ENCODE measurements around the gene SSC5D. TPM values are rescaled to one million over a fixed set of nuclear protein-coding genes. Genes with fewer than 3 reads are reported as not detected.

The SSC5D gene
- total and polyA plus RNA-seq, 4 donors = 0.08 to 1.0 (median 0.51) TPM

DNA sequence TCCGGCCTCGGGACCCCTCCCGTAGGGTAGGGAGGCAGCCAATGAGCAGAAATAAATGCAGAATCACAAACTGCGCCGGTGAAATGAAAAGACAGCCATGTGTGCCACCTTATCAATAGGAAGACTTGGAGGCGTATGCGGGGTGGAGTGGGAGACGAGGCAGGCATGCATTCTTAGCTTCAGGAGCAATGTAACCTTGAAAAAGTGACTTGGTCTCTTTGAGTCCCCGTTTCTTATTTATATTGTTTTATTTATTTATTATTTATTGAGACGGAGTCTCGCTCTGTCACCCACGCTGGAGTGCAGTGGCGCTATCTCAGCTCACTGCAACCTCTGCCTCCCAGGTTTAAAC lies 16.0 kb downstream of the SSC5D start:
- Histone ChIP-seq H3K9me3 (ENCODE audit: control insufficient read depth in 4 of 4, low read length in 3 of 4) (no peaks in the 10 kb centered on the region), H3K27me3 (ENCODE audit: control insufficient read depth in 4 of 4, insufficient read depth in 4 of 4, low read length in 3 of 4) (no peaks in the 10 kb centered on the region), H3K4me3 (ENCODE audit: low read depth in 1 of 3, low read length in 3 of 3) (no peak overlapping the region), H3K36me3 (ENCODE audit: control insufficient read depth in 4 of 4, insufficient read depth in 3 of 4, low read depth in 1 of 4, low read length in 3 of 4) (no peaks in the 10 kb centered on the region), H3K27ac (ENCODE audit: low read depth in 1 of 2, low read length in 2 of 2) (no peak overlapping the region), H3K9ac (ENCODE audit: low read depth in 1 of 2, low read length in 2 of 2) (no peak overlapping the region), H3K4me1 (ENCODE audit: control insufficient read depth in 4 of 4, insufficient read depth in 4 of 4, low read length in 3 of 4) (peaks cover 0 to 6% (median 3%) of the 10 kb centered on the region in 4 donors)
- TF ChIP-seq RXRA (IDR thresholded peaks at IDR 0.05) (no peak), FOXA2 (IDR thresholded peaks at IDR 0.05) (no peak), JUND (IDR thresholded peaks at IDR 0.05) (no peak), EGR1 (IDR thresholded peaks at IDR 0.05; ENCODE audit: low read depth in 2 of 2) (no peak)
- TF ChIP-seq, protein P1, sequence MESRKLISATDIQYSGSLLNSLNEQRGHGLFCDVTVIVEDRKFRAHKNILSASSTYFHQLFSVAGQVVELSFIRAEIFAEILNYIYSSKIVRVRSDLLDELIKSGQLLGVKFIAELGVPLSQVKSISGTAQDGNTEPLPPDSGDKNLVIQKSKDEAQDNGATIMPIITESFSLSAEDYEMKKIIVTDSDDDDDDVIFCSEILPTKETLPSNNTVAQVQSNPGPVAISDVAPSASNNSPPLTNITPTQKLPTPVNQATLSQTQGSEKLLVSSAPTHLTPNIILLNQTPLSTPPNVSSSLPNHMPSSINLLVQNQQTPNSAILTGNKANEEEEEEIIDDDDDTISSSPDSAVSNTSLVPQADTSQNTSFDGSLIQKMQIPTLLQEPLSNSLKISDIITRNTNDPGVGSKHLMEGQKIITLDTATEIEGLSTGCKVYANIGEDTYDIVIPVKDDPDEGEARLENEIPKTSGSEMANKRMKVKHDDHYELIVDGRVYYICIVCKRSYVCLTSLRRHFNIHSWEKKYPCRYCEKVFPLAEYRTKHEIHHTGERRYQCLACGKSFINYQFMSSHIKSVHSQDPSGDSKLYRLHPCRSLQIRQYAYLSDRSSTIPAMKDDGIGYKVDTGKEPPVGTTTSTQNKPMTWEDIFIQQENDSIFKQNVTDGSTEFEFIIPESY (IDR thresholded peaks at IDR 0.05) = no peak
- no peak for DNase-seq (ENCODE audit: low spot score)
- 29% methylated on average over 13 of the region's 13 CpGs for WGBS

DNA sequence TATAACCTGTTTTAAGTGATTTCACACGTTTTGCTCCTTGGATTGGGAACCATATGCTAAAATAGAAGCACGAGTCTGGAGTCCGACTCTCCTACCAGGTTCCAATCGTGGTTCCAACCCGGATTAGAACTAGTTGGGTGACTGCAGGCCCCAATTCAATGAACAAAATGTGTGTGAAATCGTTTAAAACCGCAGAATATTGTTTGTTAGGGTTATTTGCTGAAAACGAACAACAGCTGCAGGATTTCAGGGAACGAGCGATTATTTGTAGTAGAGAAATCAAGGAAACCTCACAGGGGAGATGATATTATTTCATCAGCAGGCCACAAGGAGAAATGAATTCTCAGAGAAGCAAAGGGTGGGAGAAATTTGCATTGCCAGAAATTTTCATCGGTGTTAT lies 16.7 kb downstream of the SSC5D start:
- Histone ChIP-seq H3K9ac (ENCODE audit: low read depth in 1 of 2, low read length in 2 of 2) (no peak overlapping the region), H3K9me3 (ENCODE audit: control insufficient read depth in 4 of 4, low read length in 3 of 4) (no peaks in the 10 kb centered on the region), H3K27ac (ENCODE audit: low read depth in 1 of 2, low read length in 2 of 2) (no peak overlapping the region), H3K27me3 (ENCODE audit: control insufficient read depth in 4 of 4, insufficient read depth in 4 of 4, low read length in 3 of 4) (no peaks in the 10 kb centered on the region), H3K36me3 (ENCODE audit: control insufficient read depth in 4 of 4, insufficient read depth in 3 of 4, low read depth in 1 of 4, low read length in 3 of 4) (no peaks in the 10 kb centered on the region), H3K4me3 (ENCODE audit: low read depth in 1 of 3, low read length in 3 of 3) (no peak overlapping the region), H3K4me1 (ENCODE audit: control insufficient read depth in 4 of 4, insufficient read depth in 4 of 4, low read length in 3 of 4) (peaks cover 0 to 6% (median 3%) of the 10 kb centered on the region in 4 donors)
- WGBS = 79% methylated on average over 11 of the region's 11 CpGs
- TF ChIP-seq SP1 (IDR thresholded peaks at IDR 0.05) (no peak), RAD21 (IDR thresholded peaks at IDR 0.05) (no peak), FOXA1 (IDR thresholded peaks at IDR 0.05) (no peak), NR2F2 (IDR thresholded peaks at IDR 0.05) (no peak), GABPA (IDR thresholded peaks at IDR 0.05 in 1 of 2, conservative IDR thresholded peaks at IDR 0.05 in 1 of 2) (no peak), JUND (IDR thresholded peaks at IDR 0.05) (no peak), HNF4A (conservative IDR thresholded peaks at IDR 0.05) (no peak), YY1 (IDR thresholded peaks at IDR 0.05) (no peak), FOXA2 (IDR thresholded peaks at IDR 0.05) (no peak), HNF4G (IDR thresholded peaks at IDR 0.05) (no peak), TAF1 (conservative IDR thresholded peaks at IDR 0.05) (no peak), EGR1 (IDR thresholded peaks at IDR 0.05; ENCODE audit: low read depth in 2 of 2) (no peak), RXRA (IDR thresholded peaks at IDR 0.05) (no peak)
- TF ChIP-seq, protein P2, sequence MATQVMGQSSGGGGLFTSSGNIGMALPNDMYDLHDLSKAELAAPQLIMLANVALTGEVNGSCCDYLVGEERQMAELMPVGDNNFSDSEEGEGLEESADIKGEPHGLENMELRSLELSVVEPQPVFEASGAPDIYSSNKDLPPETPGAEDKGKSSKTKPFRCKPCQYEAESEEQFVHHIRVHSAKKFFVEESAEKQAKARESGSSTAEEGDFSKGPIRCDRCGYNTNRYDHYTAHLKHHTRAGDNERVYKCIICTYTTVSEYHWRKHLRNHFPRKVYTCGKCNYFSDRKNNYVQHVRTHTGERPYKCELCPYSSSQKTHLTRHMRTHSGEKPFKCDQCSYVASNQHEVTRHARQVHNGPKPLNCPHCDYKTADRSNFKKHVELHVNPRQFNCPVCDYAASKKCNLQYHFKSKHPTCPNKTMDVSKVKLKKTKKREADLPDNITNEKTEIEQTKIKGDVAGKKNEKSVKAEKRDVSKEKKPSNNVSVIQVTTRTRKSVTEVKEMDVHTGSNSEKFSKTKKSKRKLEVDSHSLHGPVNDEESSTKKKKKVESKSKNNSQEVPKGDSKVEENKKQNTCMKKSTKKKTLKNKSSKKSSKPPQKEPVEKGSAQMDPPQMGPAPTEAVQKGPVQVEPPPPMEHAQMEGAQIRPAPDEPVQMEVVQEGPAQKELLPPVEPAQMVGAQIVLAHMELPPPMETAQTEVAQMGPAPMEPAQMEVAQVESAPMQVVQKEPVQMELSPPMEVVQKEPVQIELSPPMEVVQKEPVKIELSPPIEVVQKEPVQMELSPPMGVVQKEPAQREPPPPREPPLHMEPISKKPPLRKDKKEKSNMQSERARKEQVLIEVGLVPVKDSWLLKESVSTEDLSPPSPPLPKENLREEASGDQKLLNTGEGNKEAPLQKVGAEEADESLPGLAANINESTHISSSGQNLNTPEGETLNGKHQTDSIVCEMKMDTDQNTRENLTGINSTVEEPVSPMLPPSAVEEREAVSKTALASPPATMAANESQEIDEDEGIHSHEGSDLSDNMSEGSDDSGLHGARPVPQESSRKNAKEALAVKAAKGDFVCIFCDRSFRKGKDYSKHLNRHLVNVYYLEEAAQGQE (IDR thresholded peaks at IDR 0.05) = no peak
- TF ChIP-seq, protein P1 (IDR thresholded peaks at IDR 0.05) = no peak
- TF ChIP-seq, protein P3, sequence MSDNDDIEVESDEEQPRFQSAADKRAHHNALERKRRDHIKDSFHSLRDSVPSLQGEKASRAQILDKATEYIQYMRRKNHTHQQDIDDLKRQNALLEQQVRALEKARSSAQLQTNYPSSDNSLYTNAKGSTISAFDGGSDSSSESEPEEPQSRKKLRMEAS (IDR thresholded peaks at IDR 0.05) = no peak
- TF ChIP-seq, protein P4, sequence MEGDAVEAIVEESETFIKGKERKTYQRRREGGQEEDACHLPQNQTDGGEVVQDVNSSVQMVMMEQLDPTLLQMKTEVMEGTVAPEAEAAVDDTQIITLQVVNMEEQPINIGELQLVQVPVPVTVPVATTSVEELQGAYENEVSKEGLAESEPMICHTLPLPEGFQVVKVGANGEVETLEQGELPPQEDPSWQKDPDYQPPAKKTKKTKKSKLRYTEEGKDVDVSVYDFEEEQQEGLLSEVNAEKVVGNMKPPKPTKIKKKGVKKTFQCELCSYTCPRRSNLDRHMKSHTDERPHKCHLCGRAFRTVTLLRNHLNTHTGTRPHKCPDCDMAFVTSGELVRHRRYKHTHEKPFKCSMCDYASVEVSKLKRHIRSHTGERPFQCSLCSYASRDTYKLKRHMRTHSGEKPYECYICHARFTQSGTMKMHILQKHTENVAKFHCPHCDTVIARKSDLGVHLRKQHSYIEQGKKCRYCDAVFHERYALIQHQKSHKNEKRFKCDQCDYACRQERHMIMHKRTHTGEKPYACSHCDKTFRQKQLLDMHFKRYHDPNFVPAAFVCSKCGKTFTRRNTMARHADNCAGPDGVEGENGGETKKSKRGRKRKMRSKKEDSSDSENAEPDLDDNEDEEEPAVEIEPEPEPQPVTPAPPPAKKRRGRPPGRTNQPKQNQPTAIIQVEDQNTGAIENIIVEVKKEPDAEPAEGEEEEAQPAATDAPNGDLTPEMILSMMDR (IDR thresholded peaks at IDR 0.05; ENCODE audit: low read depth, low read length, missing input control) = no peak
- TF ChIP-seq, protein P5, sequence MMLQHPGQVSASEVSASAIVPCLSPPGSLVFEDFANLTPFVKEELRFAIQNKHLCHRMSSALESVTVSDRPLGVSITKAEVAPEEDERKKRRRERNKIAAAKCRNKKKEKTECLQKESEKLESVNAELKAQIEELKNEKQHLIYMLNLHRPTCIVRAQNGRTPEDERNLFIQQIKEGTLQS (IDR thresholded peaks at IDR 0.05) = no peak
- no peak for DNase-seq (ENCODE audit: low spot score)

Measured in liver (tissue), 9 donors.